ENCODE data around the gene SLC26A11. TPM values are rescaled to one million over a fixed set of nuclear protein-coding genes. Genes with fewer than 3 reads are reported as not detected.

The SLC26A11 gene
- total and polyA plus RNA-seq, 2 of the 13 experiments (the other 11 are each of a cell fraction or from before 2014, with no cell fraction given): 8.7 to 13.2 TPM

DNA sequence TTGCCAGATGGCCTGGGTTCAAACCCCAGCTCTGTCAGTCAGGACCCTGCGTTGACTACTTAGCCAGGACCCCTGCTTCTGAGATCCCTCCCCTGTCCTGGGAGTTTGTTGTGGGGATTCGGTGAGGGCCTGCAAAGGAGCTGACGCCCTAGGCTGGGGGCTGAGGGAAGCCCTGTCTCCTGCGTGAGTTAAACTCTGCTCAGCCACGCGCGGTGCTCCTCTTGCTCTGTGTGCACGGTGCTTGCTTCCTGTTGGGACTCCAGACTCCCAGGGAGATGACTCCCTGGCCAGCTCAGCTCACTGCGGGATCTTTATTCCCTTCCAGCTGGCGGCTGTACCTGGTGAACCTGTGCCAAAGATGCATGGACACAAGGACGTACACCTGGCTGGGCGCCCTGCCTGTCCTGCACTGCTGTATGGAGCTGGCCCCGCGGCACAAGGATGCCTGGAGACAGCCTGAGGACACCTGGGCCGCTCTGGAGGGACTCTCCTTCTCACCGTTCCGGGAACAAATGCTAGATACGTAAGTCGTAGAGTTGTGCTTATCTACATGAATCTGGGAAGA, 77.9 kb downstream of the SLC26A11 start:
- BruUV-seq (replicated peaks): no TSS peak
- DNase-seq (ENCODE audit: low spot score): no peak
- no peak overlapping the region for H2AFZ ChIP-seq (ENCODE audit: low read length)
- POLR2A ChIA-PET: no interaction called here
- intact Hi-C loops (cut with micrococcal nuclease; ENCODE audit: unreplicated experiment): no loop called here
- H3K4me1 ChIP-seq (ENCODE audit: insufficient read depth, low read length): no peaks in the 10 kb centered on the region
- H3K36me3 ChIP-seq (replicated peaks in 1 of 2; ENCODE audit: control insufficient read depth in 1 of 2, insufficient read depth in 2 of 2, low read length in 2 of 2): peaks cover 34 to 71% of the 10 kb centered on the region in 2 experiments
- in situ Hi-C loops (cut with HindIII; ENCODE audit: extremely low pct_ligation_motif_present, low pct_unique_long_range_greater_than_20kb): no loop called here
- 97% methylated on average over 15 of the region's 19 CpGs for WGBS (ENCODE audit: low lambda C conversion rate)
- no peaks in the 10 kb centered on the region for H4K20me1 ChIP-seq (ENCODE audit: insufficient read depth, low read length)
- H3K4me3 ChIP-seq (replicated peaks in 1 of 3; ENCODE audit: insufficient read depth in 1 of 3, low read depth in 2 of 3, low read length in 3 of 3): no peak overlapping the region
- no peak for FAIRE-seq
- no peaks in the 10 kb centered on the region for H3K27me3 ChIP-seq (ENCODE audit: control insufficient read depth in 1 of 2, insufficient read depth in 2 of 2, low read length in 2 of 2)
- H3K9me3 ChIP-seq (ENCODE audit: low read length): no peaks in the 10 kb centered on the region
- H3K27ac ChIP-seq (ENCODE audit: extremely low read length, insufficient read depth, low read length): no peak overlapping the region
- H3K9ac ChIP-seq (ENCODE audit: insufficient read depth, low read depth, low read length): no peak overlapping the region
- no peak; the same call in 2 of the 3 replicates for ATAC-seq
- no peak overlapping the region for H3K4me2 ChIP-seq (ENCODE audit: low read depth, low read length)
- no peaks in the 10 kb centered on the region for H3K79me2 ChIP-seq (ENCODE audit: insufficient read depth, low read length)
- CTCF ChIA-PET (ENCODE audit: low intra/inter-chr PET ratio, low total read pairs): no interaction called here
- TF ChIP-seq TEAD3 (CRISPR knock-in tag; optimal IDR thresholded peaks at IDR 0.05; ENCODE audit: borderline replicate concordance): no peak
- TF ChIP-seq ZNF577 (CRISPR knock-in tag; IDR thresholded peaks at IDR 0.05; ENCODE audit: borderline replicate concordance, low read depth): no peak
- TF ChIP-seq ZNF768 (CRISPR knock-in tag; IDR thresholded peaks at IDR 0.05): no peak
- TF ChIP-seq ERF (CRISPR knock-in tag; IDR thresholded peaks at IDR 0.05): no peak
- no peak for TF ChIP-seq ARHGAP35 (CRISPR knock-in tag; IDR thresholded peaks at IDR 0.05; ENCODE audit: borderline replicate concordance)
- TF ChIP-seq ZBTB20 (CRISPR knock-in tag; IDR thresholded peaks at IDR 0.05; ENCODE audit: borderline replicate concordance, low read depth): no peak
- no peak for TF ChIP-seq KDM4B (CRISPR knock-in tag; IDR thresholded peaks at IDR 0.05)
- no peak for TF ChIP-seq RFX3 (CRISPR knock-in tag; IDR thresholded peaks at IDR 0.05)
- no peak for TF ChIP-seq RCOR2 (CRISPR knock-in tag; IDR thresholded peaks at IDR 0.05)
- no peak for TF ChIP-seq GFI1 (CRISPR knock-in tag; IDR thresholded peaks at IDR 0.05; ENCODE audit: borderline replicate concordance)
- no peak for TF ChIP-seq SAP130 (CRISPR knock-in tag; IDR thresholded peaks at IDR 0.05; ENCODE audit: low read depth)
- TF ChIP-seq MYC (CRISPR knock-in tag; IDR thresholded peaks at IDR 0.05; ENCODE audit: borderline replicate concordance): no peak
- TF ChIP-seq, protein P1, sequence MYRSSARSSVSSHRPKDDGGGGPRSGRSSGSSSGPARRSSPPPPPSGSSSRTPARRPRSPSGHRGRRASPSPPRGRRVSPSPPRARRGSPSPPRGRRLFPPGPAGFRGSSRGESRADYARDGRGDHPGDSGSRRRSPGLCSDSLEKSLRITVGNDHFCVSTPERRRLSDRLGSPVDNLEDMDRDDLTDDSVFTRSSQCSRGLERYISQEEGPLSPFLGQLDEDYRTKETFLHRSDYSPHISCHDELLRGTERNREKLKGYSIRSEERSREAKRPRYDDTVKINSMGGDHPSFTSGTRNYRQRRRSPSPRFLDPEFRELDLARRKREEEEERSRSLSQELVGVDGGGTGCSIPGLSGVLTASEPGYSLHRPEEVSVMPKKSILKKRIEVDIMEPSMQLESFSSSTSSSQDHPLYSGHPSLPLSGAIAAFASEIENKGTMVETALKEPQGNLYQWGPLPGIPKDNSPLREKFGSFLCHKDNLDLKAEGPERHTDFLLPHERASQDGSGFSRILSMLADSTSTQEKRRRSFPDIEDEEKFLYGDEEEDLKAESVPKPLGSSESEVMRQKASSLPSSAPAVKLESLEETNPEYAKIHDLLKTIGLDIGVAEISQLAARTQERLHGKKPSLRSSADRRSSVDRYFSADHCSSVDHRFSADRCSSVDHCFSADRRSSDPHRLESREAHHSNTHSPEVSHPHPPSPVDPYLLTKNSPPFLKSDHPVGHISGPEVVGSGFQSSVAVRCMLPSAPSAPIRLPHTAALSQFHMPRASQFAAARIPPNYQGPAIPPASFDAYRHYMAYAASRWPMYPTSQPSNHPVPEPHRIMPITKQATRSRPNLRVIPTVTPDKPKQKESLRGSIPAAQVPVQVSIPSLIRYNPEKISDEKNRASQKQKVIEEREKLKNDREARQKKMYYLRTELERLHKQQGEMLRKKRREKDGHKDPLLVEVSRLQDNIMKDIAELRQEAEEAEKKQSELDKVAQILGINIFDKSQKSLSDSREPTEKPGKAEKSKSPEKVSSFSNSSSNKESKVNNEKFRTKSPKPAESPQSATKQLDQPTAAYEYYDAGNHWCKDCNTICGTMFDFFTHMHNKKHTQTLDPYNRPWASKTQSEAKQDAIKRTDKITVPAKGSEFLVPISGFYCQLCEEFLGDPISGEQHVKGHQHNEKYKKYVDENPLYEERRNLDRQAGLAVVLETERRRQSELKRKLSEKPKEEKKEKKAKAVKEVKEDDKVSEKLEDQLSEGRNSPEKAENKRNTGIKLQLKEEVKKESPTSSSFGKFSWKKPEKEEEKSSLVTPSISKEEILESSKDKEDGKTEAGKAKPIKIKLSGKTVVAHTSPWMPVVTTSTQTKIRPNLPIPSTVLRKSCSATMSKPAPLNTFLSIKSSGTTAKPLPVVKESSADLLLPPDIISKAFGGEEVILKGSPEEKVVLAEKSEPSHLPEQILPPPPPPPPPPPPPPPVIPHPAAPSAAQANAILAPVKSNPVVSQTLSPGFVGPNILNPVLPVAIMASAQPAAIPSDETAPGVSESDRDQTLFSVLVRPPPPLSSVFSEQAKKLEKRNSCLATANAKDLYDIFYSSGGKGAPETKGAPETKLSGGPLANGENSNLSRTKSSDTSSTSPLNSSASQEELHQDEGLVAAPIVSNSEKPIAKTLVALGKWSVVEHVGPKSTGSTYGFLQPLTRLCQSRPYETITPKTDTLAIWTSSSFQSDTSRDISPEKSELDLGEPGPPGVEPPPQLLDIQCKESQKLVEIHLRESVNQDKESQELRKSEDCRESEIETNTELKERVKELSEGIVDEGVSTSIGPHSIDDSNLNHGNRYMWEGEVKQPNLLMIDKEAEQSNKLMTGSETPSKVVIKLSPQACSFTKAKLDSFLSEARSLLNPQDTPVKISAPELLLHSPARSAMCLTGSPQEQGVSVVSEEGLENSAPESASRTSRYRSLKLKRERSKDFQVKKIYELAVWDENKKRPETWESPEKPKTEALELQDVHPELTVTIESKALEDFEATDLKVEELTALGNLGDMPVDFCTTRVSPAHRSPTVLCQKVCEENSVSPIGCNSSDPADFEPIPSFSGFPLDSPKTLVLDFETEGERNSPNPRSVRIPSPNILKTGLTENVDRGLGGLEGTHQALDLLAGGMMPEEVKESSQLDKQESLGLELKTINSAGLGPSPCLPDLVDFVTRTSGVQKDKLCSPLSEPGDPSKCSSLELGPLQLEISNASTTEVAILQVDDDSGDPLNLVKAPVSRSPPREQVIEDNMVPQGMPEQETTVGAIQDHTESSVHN (CRISPR knock-in tag; IDR thresholded peaks at IDR 0.05): no peak
- TF ChIP-seq ATF7-NPFF (CRISPR knock-in tag; IDR thresholded peaks at IDR 0.05; ENCODE audit: low read depth): no peak
- no peak for TF ChIP-seq PAX8 (CRISPR knock-in tag; IDR thresholded peaks at IDR 0.05; ENCODE audit: borderline replicate concordance)
- no peak for TF ChIP-seq KLF9 (CRISPR knock-in tag; IDR thresholded peaks at IDR 0.05; ENCODE audit: low read depth)
- no peak for TF ChIP-seq THYN1 (CRISPR knock-in tag; IDR thresholded peaks at IDR 0.05; ENCODE audit: borderline replicate concordance, low read depth)
- TF ChIP-seq, protein P2, sequence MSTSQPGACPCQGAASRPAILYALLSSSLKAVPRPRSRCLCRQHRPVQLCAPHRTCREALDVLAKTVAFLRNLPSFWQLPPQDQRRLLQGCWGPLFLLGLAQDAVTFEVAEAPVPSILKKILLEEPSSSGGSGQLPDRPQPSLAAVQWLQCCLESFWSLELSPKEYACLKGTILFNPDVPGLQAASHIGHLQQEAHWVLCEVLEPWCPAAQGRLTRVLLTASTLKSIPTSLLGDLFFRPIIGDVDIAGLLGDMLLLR (CRISPR knock-in tag; IDR thresholded peaks at IDR 0.05): no peak

Measured in HepG2 (cell line).